Sigmoid colon (tissue), 3 donors: ENCODE measurements around the gene RELN.

ENCODE experiments used
- CTCF ChIP-seq, 4 experiments: fragments of 450-650 bp in 3 of 4; fragments of 200-600 bp in 1 of 4; IDR thresholded peaks; one replicate each; pipeline ENCODE4 v1.5.1; 2016 to 2019; ENCODE audit warnings: antibody characterized with exemption in 4 of 4, mild to moderate bottlenecking in 3 of 4, moderate library complexity in 2 of 4
- POLR2A ChIP-seq, 2 donors: fragments of 450-650 bp; IDR thresholded peaks; one replicate each; pipeline ENCODE4 v1.6.1; 2016; ENCODE audit warnings: antibody characterized with exemption in 2 of 2, mild to moderate bottlenecking in 2 of 2, moderate library complexity in 2 of 2

- no peak for TF ChIP-seq POLR2A (IDR thresholded peaks at IDR 0.05)
- no peak for TF ChIP-seq CTCF (IDR thresholded peaks at IDR 0.05)
These were observed 67.1 kb downstream of the RELN start for GRCh38 chr7:103922407-103922806.
